ENCODE data around the gene PDX1. TPM values are rescaled to one million over a fixed set of nuclear protein-coding genes. Genes with fewer than 3 reads are reported as not detected.
A peak's percentile ranks its signal among the peaks of the same experiment; 100 is the strongest.

Gene PDX1
- total RNA-seq, 1 donor from 2014 or later = not detected

GRCh38 chr13:27971776-27972477 lies 52.1 kb downstream of the PDX1 start:
- TF ChIP-seq, protein P1, sequence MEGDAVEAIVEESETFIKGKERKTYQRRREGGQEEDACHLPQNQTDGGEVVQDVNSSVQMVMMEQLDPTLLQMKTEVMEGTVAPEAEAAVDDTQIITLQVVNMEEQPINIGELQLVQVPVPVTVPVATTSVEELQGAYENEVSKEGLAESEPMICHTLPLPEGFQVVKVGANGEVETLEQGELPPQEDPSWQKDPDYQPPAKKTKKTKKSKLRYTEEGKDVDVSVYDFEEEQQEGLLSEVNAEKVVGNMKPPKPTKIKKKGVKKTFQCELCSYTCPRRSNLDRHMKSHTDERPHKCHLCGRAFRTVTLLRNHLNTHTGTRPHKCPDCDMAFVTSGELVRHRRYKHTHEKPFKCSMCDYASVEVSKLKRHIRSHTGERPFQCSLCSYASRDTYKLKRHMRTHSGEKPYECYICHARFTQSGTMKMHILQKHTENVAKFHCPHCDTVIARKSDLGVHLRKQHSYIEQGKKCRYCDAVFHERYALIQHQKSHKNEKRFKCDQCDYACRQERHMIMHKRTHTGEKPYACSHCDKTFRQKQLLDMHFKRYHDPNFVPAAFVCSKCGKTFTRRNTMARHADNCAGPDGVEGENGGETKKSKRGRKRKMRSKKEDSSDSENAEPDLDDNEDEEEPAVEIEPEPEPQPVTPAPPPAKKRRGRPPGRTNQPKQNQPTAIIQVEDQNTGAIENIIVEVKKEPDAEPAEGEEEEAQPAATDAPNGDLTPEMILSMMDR (IDR thresholded peaks at IDR 0.05) = no peak
- no peak for DNase-seq (ENCODE audit: extremely low spot score, unreplicated experiment)
- Mint-ChIP-seq H3K36me3 (ENCODE audit: unreplicated experiment) (no peaks in the 10 kb centered on the region), H3K27me3 (ENCODE audit: unreplicated experiment) (peaks cover 87% of the 10 kb centered on the region), H3K4me3 (ENCODE audit: unreplicated experiment) (no peak overlapping the region), H3K4me1 (ENCODE audit: unreplicated experiment) (peaks cover 17% of the 10 kb centered on the region), H3K27ac (ENCODE audit: unreplicated experiment) (no peak overlapping the region), H3K9me3 (ENCODE audit: unreplicated experiment) (no peaks in the 10 kb centered on the region)

GRCh38 chr13:27972478-27972820 lies 52.6 kb downstream of the PDX1 start:
- no peak overlapping the region for H3K27ac Mint-ChIP-seq (ENCODE audit: unreplicated experiment)
- no peaks in the 10 kb centered on the region for H3K9me3 Mint-ChIP-seq (ENCODE audit: unreplicated experiment)
- DNase-seq (ENCODE audit: extremely low spot score, unreplicated experiment) = no peak
- peaks cover 15% of the 10 kb centered on the region for H3K4me1 Mint-ChIP-seq (ENCODE audit: unreplicated experiment)
- TF ChIP-seq, protein P1 (IDR thresholded peaks at IDR 0.05) = no peak
- peaks cover 87% of the 10 kb centered on the region for H3K27me3 Mint-ChIP-seq (ENCODE audit: unreplicated experiment)
- H3K4me3 Mint-ChIP-seq (ENCODE audit: unreplicated experiment) = no peak overlapping the region
- H3K36me3 Mint-ChIP-seq (ENCODE audit: unreplicated experiment) = no peaks in the 10 kb centered on the region

DNA sequence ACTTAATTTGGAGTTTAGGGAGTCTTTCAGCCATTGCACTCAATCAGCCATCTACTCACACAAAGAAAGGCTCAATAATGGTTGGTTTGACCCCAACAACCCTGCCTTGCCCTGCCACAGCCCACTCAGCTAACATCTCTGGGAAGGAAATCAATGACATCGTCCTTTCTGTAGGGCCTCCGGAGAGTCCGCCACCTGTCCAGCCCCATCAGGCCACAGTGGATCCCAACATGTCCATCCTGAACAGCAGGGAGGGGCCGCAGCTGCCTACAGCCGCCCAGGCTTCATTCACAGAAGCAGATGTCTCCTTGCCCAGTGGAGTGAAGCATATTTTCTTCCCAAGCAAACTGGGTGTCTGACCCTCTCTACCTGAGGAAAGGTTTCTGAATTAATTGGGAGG lies 53.5 kb downstream of the PDX1 start:
- H3K9me3 Mint-ChIP-seq (ENCODE audit: unreplicated experiment) = no peaks in the 10 kb centered on the region
- TF ChIP-seq, protein P1 (IDR thresholded peaks at IDR 0.05) = no peak
- H3K4me1 Mint-ChIP-seq (ENCODE audit: unreplicated experiment) = peaks cover 11% of the 10 kb centered on the region
- no peak overlapping the region for H3K27ac Mint-ChIP-seq (ENCODE audit: unreplicated experiment)
- no peaks in the 10 kb centered on the region for H3K36me3 Mint-ChIP-seq (ENCODE audit: unreplicated experiment)
- H3K27me3 Mint-ChIP-seq (ENCODE audit: unreplicated experiment) = peaks cover 84% of the 10 kb centered on the region
- H3K4me3 Mint-ChIP-seq (ENCODE audit: unreplicated experiment) = no peak overlapping the region
- peak; percentile 64 for DNase-seq (ENCODE audit: extremely low spot score, unreplicated experiment)

GRCh38 chr13:27973961-27974662 lies 54.3 kb downstream of the PDX1 start:
- Mint-ChIP-seq H3K4me1 (ENCODE audit: unreplicated experiment) (peaks cover 13% of the 10 kb centered on the region), H3K27ac (ENCODE audit: unreplicated experiment) (no peak overlapping the region)
- DNase-seq (ENCODE audit: extremely low spot score, unreplicated experiment) = peak; percentile 40

More at GRCh38 chr13:27973961-27974662, 54.3 kb downstream of the PDX1 start:
- Mint-ChIP-seq H3K9me3 (ENCODE audit: unreplicated experiment) (no peaks in the 10 kb centered on the region), H3K36me3 (ENCODE audit: unreplicated experiment) (no peaks in the 10 kb centered on the region), H3K27me3 (ENCODE audit: unreplicated experiment) (peaks cover 90% of the 10 kb centered on the region), H3K4me3 (ENCODE audit: unreplicated experiment) (no peak overlapping the region)
- TF ChIP-seq, protein P1 (IDR thresholded peaks at IDR 0.05) = no peak

Other genes with a start within 250 kb of the PDX1 start
- gene GSX1, start 127.5 kb upstream of the PDX1 start, total RNA-seq = not detected in 2 replicates
- not detected in 2 replicates for gene CDX2, start 49.3 kb downstream of the PDX1 start, total RNA-seq
- gene URAD, start 68.7 kb downstream of the PDX1 start, total RNA-seq = not detected in 2 replicates
- gene FLT3, start 180.6 kb downstream of the PDX1 start, total RNA-seq = not detected in 2 replicates
- 32.7 and 35.1 TPM in 2 replicates for gene PAN3, start 218.5 kb downstream of the PDX1 start, total RNA-seq